Measurements from ENCODE around the gene ANG.
"Not testable (repeated sequence)": the region's sequence is repeated elsewhere in the genome, so short reads cannot be mapped to it uniquely, and the experiment has no call there.

The ANG gene

DNA sequence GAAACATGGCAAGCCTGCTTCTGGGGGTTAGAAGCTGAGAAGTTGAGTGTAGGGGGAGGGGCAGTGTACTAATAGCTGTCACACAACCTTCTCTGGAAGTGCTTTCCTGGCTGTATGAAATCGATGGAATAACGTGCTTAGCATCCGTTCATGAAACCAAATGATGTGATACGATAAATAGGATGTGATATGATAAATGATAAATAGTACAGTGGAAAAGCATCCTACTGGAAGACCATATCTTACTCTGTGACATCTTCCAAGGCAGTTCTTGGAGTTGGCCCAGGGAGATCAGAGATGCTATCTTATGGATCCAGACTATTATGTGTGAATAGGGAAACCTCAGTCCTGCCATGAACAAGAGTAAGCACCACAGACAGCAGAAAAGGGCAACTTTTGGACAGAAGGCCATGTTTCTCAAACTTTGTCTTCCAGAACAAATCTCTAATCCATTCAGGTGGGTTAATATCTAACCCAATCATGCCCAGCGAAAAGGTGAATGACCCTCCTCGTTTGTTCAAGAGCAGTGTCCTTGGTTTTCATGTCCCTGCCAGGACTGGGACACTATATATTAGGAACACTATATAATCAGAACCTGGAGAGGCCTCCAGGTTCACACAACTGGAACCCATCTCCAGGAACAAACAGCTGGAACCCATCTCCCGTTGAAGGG, at the start of gene ANG:
TSS of gene ANG (plus strand) at position 598 of the 673 bp plus-strand sequence. CDS start 4,801 bp downstream, outside the sequence.
- no peak within 1 kb of the TSS for H3K4me3 ChIP-seq (ENCODE audit: low read depth, low read length)
- H3K27ac ChIP-seq (ENCODE audit: low read depth, low read length): no peak within 1 kb of the TSS
- no peaks in the 10 kb centered on the region for H3K79me2 ChIP-seq (ENCODE audit: control insufficient read depth, insufficient read depth, low read length, unreplicated experiment)

DNA sequence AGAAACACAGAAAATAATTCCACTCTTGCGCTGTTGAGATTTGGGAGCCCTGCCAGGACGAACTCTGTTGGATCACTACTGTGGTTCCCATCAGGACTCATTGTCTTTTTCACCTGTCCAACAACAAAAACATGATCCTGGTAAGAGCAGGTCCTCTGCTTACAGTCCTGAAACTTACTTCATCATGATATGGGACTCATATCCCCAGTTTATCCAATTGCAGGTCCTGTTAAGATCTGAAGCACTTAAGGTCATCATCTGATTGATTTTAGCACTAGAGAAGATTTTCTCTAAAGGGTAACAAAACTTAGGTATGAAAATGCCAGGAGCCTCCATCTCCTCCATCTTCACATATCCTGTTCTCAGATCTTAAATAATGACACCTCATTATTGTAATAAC, 47.0 kb upstream of the ANG start, which contains the start of gene OR6S1:
TSS of gene OR6S1 (minus strand) at position 101 of the 400 bp plus-strand sequence. CDS start at position 101, 0 bp downstream.
- H3K27ac ChIP-seq (ENCODE audit: low read depth, low read length): no peak within 1 kb of the TSS
- peaks cover 86% of the 10 kb centered on the region for H3K27me3 ChIP-seq (ENCODE audit: insufficient read depth, low read length)
- no peaks in the 10 kb centered on the region for H3K36me3 ChIP-seq (ENCODE audit: insufficient read depth, low read length)
- no peaks in the 10 kb centered on the region for H3K4me1 ChIP-seq (ENCODE audit: control insufficient read depth, insufficient read depth, low read length, unreplicated experiment)
- no peak within 1 kb of the TSS for H2AFZ ChIP-seq (ENCODE audit: low read length, unreplicated experiment)
- H3K79me2 ChIP-seq (ENCODE audit: control insufficient read depth, insufficient read depth, low read length, unreplicated experiment): no peaks in the 10 kb centered on the region
- no peak within 1 kb of the TSS for H3K4me3 ChIP-seq (ENCODE audit: low read depth, low read length)

More for the DNA sequence above, at the start of gene ANG:
- H3K36me3 ChIP-seq (ENCODE audit: insufficient read depth, low read length): no peaks in the 10 kb centered on the region
- H2AFZ ChIP-seq (ENCODE audit: low read length, unreplicated experiment): no peak within 1 kb of the TSS
- H3K4me1 ChIP-seq (ENCODE audit: control insufficient read depth, insufficient read depth, low read length, unreplicated experiment): peaks cover 3% of the 10 kb centered on the region
- H3K27me3 ChIP-seq (ENCODE audit: insufficient read depth, low read length): no peaks in the 10 kb centered on the region

DNA sequence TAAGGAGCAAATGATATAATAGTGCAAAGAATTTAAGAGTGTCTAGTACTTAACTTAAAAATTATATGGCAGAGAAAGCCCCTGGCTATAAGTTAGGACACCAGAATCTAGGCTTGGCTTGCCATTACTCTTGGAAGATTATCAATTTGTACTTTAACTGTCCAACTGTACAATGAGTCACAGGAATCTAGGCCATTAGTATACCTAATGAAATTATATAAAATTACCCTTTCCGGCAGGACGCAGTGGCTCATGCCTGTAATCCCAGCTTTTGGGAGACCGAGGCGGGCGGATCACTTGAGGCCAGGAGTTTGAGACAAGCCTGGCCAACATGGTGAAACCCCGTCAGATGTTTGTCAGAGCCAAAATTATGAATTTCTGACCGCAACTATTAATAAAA, 46.4 kb upstream of the ANG start:
- Histone ChIP-seq H3K4me3 (ENCODE audit: low read depth, low read length) (no peak overlapping the region), H3K27ac (ENCODE audit: low read depth, low read length) (no peak overlapping the region), H2AFZ (ENCODE audit: low read length, unreplicated experiment) (no peak overlapping the region), H3K27me3 (ENCODE audit: insufficient read depth, low read length) (peaks cover 80% of the 10 kb centered on the region), H3K79me2 (ENCODE audit: control insufficient read depth, insufficient read depth, low read length, unreplicated experiment) (no peaks in the 10 kb centered on the region), H3K4me1 (ENCODE audit: control insufficient read depth, insufficient read depth, low read length, unreplicated experiment) (no peaks in the 10 kb centered on the region), H3K36me3 (ENCODE audit: insufficient read depth, low read length) (no peaks in the 10 kb centered on the region)

DNA sequence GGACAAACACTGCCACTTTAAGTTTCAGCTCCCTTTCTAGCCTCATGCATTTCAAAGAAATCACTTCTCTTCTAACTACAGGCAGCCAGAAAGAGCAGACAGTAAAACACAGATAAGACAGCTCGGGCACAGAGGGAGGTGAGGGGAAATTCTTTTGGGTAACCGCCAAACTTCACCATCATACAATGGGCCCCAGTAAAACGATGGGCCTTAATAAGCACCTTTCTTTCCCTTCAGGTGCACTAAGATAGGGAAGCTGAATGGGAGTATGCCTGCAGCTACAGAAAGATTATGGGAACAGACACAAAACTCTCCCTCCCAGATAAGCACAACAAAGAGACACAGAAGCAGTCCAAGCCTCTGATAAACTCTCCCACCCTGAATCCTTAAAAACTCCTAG, 45.8 kb upstream of the ANG start:
- H3K27ac ChIP-seq (ENCODE audit: low read depth, low read length); H3K4me1 ChIP-seq (ENCODE audit: control insufficient read depth, insufficient read depth, low read length, unreplicated experiment); H2AFZ ChIP-seq (ENCODE audit: low read length, unreplicated experiment); H3K4me3 ChIP-seq (ENCODE audit: low read depth, low read length); H3K36me3 ChIP-seq (ENCODE audit: insufficient read depth, low read length); H3K79me2 ChIP-seq (ENCODE audit: control insufficient read depth, insufficient read depth, low read length, unreplicated experiment): not testable (repeated sequence)
- H3K27me3 ChIP-seq (ENCODE audit: insufficient read depth, low read length): peaks cover 77% of the 10 kb centered on the region

DNA sequence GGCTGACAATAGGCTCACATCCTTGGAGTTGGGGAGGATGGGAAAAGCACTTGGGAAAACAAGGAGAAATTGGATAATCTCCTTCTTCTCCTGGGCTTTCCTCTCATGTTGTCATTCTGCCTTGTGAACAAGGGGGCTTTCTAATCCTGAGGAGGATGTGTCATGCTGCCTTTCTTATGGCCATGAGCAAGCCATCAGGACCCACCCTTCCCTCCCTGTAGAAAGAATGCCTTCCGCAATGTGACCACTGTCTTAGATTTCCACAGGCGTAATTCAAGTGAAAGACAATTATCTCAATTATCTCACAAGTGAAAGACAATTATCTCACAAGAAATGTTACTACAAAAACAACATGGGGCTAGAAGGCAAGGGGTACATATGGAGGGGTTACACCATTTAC, 44.0 kb upstream of the ANG start:
- no peaks in the 10 kb centered on the region for H3K4me1 ChIP-seq (ENCODE audit: control insufficient read depth, insufficient read depth, low read length, unreplicated experiment)
- H3K4me3 ChIP-seq (ENCODE audit: low read depth, low read length): no peak overlapping the region
- H3K36me3 ChIP-seq (ENCODE audit: insufficient read depth, low read length): no peaks in the 10 kb centered on the region

DNA sequence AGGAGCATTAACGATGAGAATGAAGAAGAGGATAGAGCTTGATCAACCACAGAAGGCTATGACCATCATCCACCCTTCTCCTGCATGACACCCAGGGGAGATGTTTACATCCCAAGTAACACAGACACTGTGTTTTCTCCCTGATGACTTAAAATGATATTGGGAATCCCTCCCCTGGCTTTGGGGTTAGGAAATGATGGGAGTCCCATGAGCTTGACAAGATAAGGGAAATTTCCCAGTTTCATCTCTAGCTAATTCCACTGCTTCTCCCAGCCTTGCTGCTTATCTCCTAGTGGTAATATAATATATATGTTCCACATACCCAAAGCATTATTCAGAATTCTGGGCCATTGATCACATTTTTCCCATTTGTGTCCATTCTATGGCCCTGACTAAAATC, 43.1 kb upstream of the ANG start:
- no peaks in the 10 kb centered on the region for H3K36me3 ChIP-seq (ENCODE audit: insufficient read depth, low read length)
- H3K79me2 ChIP-seq (ENCODE audit: control insufficient read depth, insufficient read depth, low read length, unreplicated experiment): no peaks in the 10 kb centered on the region
- no peaks in the 10 kb centered on the region for H3K4me1 ChIP-seq (ENCODE audit: control insufficient read depth, insufficient read depth, low read length, unreplicated experiment)
- no peak overlapping the region for H2AFZ ChIP-seq (ENCODE audit: low read length, unreplicated experiment)
- H3K4me3 ChIP-seq (ENCODE audit: low read depth, low read length): no peak overlapping the region
- H3K27me3 ChIP-seq (ENCODE audit: insufficient read depth, low read length): peaks cover 67% of the 10 kb centered on the region
- no peak overlapping the region for H3K27ac ChIP-seq (ENCODE audit: low read depth, low read length)

More for the DNA sequence above, 44.0 kb upstream of the ANG start:
- no peak overlapping the region for H2AFZ ChIP-seq (ENCODE audit: low read length, unreplicated experiment)
- H3K27me3 ChIP-seq (ENCODE audit: insufficient read depth, low read length): peaks cover 71% of the 10 kb centered on the region
- no peaks in the 10 kb centered on the region for H3K79me2 ChIP-seq (ENCODE audit: control insufficient read depth, insufficient read depth, low read length, unreplicated experiment)
- H3K27ac ChIP-seq (ENCODE audit: low read depth, low read length): no peak overlapping the region

DNA sequence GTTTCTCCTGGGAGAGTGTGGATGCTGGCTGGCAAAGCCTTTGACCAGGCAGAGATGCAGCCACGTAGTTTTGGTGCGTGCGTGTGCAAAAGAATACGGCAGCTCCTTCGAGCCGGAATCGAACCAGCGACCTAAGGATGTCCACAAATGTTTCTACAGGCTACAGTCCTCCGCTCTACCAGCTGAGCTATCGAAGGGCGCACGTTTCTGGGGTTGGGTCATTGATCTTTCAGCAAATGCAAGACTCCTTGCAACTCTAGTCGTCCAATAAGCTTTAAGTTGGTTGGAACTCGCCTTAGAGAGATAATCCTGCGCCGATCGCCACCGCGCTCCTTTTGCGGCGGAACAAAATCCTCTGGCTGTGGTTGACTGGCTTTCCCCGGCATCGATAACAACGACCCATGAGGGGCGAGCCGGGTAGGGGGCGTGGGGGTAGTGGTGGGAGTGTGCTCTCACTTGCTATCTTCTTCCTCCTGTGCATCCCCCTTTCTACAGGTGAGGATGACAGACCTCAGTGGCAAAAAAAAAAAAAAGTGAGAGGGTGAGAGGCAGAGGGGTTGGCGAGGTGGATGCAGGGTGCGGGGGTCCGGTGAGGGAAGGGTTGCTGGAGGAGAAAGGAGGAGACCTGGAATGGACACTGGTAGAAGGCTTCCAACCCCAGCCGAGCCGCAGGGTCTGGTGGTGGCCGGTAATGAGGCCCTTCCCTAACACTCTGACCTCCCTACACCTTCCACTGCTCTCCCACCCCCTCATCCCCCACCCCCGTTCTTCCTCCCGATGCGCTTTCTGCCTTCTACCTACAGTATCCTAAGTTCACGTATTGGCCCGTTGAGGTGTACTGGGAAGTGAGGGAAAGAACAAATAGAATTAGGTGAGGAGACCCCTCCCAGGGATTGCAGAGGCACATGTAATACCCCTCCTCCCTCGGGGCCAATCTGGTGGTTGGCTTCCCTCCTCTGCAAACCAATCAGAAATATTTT, 35.3 kb upstream of the ANG start:
- Histone ChIP-seq H3K27me3 (ENCODE audit: insufficient read depth, low read length) (peaks cover 60% of the 10 kb centered on the region), H2AFZ (ENCODE audit: low read length, unreplicated experiment) (no peak overlapping the region), H3K27ac (ENCODE audit: low read depth, low read length) (no peak overlapping the region), H3K79me2 (ENCODE audit: control insufficient read depth, insufficient read depth, low read length, unreplicated experiment) (no peaks in the 10 kb centered on the region), H3K4me3 (ENCODE audit: low read depth, low read length) (peak overlapping the region; percentile 72), H3K4me1 (ENCODE audit: control insufficient read depth, insufficient read depth, low read length, unreplicated experiment) (no peaks in the 10 kb centered on the region), H3K36me3 (ENCODE audit: insufficient read depth, low read length) (no peaks in the 10 kb centered on the region)

DNA sequence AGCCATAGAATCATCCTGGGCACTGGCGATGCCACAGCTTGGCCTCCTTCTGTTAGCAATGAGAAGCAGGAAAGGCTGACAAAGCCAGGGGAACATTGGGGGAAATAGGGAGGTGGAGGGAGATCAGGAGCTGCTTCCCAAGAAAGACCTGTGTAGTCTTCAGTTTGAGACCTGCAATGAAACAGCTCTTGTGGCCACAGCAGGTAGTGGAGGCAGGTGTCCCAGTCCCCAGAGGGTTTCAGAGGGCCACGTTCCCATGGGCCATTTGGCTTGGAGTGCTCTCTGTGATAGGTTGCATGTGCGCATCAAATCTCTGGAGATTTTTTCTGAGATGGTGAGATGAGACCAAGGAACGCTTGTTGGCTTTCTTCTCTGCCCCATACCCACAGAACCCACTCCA, 32.7 kb upstream of the ANG start:
- no peak overlapping the region for H2AFZ ChIP-seq (ENCODE audit: low read length, unreplicated experiment)
- peaks cover 79% of the 10 kb centered on the region for H3K27me3 ChIP-seq (ENCODE audit: insufficient read depth, low read length)
- H3K79me2 ChIP-seq (ENCODE audit: control insufficient read depth, insufficient read depth, low read length, unreplicated experiment): no peaks in the 10 kb centered on the region
- H3K4me1 ChIP-seq (ENCODE audit: control insufficient read depth, insufficient read depth, low read length, unreplicated experiment): no peaks in the 10 kb centered on the region
- H3K4me3 ChIP-seq (ENCODE audit: low read depth, low read length): no peak overlapping the region
- H3K27ac ChIP-seq (ENCODE audit: low read depth, low read length): no peak overlapping the region
- no peaks in the 10 kb centered on the region for H3K36me3 ChIP-seq (ENCODE audit: insufficient read depth, low read length)

DNA sequence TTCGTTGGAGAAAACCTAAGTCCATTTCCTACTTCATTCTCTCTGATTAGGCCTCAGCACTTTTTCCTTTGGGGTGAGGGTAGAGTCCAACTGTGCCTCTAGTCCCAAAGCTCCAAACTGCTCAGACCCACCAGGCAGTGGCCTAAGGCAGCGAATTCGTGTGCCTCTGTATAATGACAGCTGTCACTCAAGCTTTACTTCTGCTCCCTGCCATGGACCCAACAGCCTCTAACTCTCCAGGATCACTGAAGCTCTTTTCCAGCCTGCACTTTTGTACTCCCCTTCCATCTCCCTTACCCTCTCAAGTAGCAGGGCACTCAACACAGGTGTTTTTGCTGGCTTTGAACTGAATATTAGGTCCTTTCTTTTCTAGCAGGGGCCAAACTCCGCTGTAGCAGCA, 32.3 kb upstream of the ANG start:
- Histone ChIP-seq H3K4me3 (ENCODE audit: low read depth, low read length) (no peak overlapping the region), H3K27ac (ENCODE audit: low read depth, low read length) (no peak overlapping the region), H3K27me3 (ENCODE audit: insufficient read depth, low read length) (peaks cover 78% of the 10 kb centered on the region), H2AFZ (ENCODE audit: low read length, unreplicated experiment) (no peak overlapping the region), H3K36me3 (ENCODE audit: insufficient read depth, low read length) (no peaks in the 10 kb centered on the region), H3K4me1 (ENCODE audit: control insufficient read depth, insufficient read depth, low read length, unreplicated experiment) (no peaks in the 10 kb centered on the region), H3K79me2 (ENCODE audit: control insufficient read depth, insufficient read depth, low read length, unreplicated experiment) (no peaks in the 10 kb centered on the region)

DNA sequence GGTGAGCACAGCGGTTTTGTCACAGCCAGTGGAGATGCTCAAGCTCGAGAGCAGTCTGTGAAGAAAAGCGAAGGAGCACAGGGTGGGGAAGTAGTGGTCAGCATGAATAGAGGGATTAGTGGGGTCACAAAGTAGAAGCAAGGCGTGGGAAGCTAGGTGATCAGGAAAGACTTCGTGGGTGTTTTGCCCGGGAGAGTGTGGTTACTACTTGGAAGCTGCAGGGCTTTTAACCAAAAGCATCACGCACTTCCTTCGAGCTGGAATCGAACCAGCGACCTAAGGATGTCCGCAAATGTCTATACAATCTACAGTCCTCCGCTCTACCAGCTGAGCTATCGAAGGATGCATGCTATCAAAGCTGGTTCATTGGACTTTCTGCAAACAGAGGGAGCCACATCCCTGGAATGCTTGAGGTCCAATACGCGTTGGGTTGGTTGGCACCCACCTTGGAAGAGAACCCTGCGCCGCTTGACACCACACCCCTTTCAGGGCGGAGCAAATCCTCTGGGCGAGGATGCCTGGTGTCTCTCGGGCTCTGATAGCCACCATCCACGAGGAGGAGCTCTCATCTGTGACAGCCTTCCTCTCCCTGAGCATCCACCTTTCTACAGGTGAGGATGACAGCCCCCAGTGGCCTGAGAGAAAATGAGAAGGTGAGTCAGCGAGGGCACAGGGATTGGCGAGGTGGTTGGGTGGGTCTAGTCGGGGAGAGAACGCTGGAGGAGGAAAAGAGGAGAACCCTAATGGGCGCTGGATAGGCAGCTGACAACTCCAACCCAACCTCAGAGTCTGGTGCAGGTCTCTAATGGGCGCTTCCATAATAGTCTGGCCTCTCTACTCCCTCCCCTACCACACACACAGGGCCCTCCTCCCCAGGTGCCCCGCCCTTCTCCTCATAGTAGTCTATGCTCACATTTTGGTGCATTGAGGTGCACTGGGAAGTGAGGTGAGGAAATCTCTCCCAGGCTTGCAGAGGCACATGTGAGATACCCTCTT, 31.1 kb upstream of the ANG start:
- Histone ChIP-seq H3K4me1 (ENCODE audit: control insufficient read depth, insufficient read depth, low read length, unreplicated experiment) (no peaks in the 10 kb centered on the region), H3K27me3 (ENCODE audit: insufficient read depth, low read length) (peaks cover 66% of the 10 kb centered on the region), H3K36me3 (ENCODE audit: insufficient read depth, low read length) (no peaks in the 10 kb centered on the region), H2AFZ (ENCODE audit: low read length, unreplicated experiment) (no peak overlapping the region), H3K27ac (ENCODE audit: low read depth, low read length) (no peak overlapping the region), H3K4me3 (ENCODE audit: low read depth, low read length) (no peak overlapping the region), H3K79me2 (ENCODE audit: control insufficient read depth, insufficient read depth, low read length, unreplicated experiment) (no peaks in the 10 kb centered on the region)

Measured in ACC112 (cell line).